GM19238 (cell line): Measurements from ENCODE around the gene COA8.

ENCODE experiments used
- DNase-seq: peaks from one replicate; pipeline ENCODE4 v3.0.0; 2011; ENCODE audit warnings: low spot score; ENCODE audit not compliant: insufficient read length

Gene COA8

DNA sequence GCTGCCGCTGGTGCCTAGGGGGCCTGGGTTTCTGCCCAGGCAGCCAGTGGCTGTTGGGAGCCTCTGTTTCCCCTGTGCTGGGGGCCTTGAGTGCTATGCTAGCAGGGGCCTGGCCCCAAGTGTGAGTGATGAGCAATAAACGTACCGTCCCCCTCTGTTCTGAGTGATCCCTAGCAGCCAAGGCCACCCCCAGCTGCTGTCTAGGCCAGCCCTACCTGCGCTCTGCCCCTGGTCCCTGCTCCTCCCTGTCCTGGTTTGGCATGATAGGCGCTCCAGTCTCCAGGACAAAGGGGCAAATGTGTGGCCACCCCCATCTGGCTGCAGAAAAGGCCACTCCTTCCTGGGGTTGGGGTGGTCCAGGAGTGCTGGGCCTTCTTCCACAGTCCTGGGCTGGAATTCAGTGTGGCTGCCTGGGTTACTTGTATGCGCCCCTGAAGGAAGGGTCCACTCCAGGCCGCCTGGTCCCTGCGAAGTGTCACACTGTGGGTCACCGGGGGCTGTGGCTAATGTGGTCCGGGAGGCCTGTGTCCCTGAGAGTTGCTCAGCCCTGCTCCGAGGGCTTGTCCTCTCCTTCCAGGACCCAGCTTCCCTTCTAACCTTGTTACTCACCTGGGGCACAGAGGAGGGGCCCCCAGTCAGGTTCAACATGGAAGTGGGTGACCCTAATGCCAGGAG, 26.7 kb upstream of the COA8 start:
- DNase-seq, result no peak

DNA sequence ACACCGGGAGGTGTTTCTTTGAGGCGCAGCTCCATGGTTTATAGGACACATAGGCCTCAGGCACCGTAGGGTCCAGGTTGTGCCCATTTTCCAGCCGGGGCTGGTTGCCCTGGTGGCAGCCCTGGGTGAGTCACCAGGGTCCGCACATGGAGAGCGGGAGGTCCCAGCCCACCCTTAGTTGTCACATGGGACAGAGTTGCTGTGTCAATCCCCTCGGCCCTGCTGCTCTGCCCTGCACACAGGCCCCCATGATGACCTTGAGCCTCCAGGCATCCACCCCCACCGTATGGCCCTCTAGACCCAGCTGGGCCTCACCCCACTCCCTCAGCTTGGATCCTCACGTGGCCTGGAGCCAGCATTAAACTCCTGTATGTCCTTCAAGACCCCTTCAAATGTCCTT, 26.1 kb upstream of the COA8 start:
- DNase-seq, result no peak

DNA sequence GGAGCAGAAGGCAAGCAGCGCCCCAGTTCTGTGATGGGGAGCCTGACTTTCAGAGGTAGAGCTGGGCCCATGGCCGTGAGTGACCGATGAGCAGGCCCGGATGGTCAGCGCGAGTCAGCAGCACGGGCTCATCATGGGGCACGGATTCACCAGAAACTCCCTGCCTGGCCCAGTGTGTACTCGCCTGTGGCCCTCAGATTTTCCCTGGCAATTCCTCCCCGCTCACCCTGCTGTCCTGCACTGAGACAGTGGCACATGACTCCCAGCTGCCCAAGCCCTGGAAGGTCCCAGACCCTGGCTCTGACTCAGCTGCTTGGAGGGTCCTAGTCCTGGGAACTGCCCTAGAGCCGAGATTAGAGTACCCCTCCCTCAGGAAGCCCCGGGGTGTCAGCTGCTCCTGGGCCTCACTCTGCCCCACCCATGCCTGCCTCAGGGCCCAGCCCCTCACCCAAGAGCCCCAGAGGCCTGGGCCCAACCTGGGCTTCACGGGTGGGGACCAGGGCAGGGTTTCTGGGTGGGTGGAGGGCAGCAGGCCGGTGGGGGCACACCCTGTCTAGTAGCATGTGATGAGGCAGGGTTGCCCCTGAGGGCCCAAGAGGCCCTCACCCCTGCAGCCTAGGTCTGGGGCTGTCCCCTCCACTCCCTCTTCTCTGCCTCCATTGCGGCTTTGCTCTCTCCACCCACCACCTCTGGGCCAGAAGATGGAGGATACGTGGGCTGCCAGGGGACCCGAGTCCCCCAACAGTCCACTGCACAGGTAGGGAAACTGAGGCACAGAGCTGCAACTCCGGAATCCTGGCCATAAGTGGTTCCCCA, 25.4 kb upstream of the COA8 start:
- no peak for DNase-seq

DNA sequence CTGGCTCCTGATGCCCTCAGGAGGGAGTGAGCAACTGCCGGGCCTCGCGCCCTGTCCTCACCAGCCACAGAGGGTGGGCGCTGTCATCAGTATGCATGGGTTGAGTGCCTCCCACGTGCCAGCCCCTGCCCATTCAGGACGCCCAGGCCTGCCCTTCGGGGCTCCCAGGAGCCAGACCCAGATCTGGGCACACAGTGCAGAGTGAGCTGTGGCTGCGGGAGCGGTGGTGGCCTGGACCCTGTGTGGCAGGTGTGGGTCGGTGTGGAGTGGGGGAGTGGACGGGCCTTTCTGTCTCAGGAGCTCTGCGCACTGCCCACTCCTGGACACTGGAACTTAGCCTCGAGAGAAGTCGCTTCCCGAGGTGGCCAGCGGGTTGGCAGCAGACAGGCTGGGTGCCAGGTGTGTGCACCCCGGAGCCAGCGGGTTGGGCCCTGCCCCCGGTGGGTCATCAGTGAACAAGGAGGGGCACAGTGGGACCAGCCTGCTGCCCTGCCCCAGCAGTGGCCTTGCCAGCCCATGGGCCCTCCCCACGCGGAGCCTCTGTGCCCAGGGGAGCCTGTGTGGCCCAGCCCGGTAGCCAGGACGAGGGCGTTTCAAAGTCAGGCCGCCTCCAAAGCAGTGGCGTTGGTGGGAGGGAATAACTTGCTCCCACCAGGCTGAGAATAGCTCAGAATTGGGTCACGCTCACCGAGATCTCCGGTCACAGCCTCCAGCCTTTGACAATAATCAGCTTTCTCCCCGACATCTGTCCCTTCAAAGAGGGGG, 24.3 kb upstream of the COA8 start:
- no peak for DNase-seq

DNA sequence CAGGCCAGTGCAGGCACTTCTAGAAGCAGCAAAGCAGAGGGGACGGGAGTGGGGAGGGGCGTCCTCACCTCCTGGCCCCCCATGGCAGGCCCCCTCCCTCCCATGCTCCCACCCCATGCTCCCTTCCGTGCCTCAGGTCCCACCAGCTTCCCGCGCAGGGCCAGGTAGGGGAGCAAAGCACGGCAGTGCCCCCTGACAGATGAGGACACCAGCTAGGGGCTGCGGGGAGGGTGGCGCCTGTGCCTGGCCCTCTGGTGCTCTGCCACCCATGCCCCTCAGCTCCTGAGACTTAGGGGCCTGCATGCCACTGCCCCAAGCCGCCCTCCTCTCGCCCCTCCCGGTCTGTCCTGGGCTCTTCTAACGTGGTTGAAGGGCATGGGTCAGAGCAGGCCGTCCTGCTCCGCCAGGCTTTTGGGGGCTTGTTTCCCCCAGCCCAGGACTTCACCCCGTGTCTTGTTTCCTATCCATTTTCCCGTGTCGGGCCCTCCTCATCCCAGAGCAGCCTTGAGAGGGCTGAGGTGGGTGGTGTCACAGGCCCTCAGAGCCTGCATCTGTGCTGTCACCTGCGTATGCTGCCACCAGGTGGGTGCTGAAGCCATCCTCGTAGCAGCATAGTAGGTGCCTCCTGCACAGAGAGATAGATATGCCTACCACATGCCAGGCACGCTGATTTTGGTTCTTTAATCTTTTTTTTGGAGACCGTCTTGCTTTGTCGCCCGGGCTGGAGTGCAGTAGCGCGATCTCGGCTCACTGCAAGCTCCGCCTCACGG, 23.5 kb upstream of the COA8 start:
- DNase-seq, result no peak

DNA sequence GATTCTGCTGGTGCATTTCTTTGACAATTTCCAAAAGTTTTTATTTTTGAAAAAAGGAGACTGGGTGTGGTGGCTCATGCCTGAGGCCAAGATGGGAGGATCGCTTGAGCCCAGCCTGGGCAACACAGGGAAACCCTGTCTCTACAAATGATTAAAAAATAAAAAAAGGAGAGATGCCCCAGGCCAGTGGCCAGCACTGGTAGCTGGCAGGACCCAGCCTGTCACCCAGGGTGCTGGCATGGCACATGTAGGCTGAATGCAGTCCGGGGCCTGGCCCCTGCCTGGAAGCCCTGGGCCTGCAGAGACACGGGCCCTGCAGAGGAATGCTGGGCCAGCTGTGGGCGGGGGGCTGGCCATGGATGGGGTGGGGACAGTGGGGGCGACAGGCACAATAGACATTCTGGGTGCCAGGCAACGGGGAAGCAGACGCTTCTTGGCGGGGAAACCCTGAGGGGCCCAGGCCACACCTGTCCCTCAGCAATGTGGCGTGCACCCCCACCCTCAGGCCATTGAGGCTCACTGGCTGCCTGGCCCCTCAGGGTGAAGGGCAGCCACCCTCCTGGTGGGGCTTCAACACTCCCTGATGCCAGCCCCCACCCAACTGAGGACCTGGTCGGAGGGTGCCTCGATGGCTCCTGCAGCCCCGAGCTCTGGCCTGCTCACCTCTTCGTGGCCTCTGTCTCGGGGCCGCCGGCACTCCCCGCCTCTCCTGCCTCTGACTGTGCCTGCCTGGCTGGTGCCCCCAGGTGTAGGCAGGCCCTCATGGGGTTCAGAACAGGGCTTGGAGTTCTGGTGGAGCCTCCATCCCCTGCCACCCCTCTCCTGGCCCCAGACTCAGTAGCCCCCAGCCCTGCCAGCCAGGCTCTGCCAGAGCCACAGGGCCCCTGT, 21.7 kb upstream of the COA8 start:
- DNase-seq, result no peak

DNA sequence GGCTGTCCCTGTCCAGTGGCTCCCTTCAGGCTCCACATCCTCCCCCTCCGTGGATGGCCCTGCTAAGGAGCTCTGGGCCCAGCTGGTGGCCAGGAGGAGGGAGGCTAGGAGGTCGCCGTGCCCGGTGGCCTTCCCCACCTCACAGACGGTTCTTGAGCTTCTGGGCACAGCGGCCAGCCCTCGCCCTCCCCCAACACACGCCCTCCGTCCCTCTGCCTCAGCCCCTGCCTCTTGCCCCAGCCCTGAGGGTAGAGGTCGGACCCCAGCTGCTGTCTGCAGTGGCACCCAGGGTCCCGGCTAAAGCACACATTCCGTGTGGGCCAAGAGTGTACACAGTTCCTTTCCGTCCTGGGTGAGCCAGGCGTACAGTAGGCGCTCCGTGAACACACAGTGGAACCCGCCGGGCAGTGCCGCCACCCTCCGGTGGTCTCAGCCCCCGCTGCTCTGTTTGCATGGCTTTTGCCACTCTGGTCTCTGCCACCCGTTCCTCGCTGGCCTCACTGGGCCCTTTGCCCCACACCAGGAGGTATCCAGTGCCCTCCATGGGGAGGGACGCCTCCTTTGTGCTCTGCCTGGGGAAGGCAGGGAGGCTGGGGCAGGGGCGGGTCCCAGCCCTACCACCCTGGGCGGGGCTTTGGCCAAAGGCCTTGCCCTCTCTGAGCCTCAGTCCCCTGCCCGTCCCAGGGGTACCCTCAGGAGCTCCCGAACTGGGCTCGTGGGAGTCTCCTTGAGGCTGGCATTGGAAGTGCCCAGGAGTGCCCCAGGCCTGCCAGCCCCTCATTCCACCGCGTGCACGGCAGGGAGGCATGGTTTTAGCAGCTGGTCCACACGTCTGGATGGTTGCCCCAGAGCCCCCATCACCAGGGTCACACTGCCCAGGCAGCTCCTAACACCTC, 20.8 kb upstream of the COA8 start:
- no peak for DNase-seq

DNA sequence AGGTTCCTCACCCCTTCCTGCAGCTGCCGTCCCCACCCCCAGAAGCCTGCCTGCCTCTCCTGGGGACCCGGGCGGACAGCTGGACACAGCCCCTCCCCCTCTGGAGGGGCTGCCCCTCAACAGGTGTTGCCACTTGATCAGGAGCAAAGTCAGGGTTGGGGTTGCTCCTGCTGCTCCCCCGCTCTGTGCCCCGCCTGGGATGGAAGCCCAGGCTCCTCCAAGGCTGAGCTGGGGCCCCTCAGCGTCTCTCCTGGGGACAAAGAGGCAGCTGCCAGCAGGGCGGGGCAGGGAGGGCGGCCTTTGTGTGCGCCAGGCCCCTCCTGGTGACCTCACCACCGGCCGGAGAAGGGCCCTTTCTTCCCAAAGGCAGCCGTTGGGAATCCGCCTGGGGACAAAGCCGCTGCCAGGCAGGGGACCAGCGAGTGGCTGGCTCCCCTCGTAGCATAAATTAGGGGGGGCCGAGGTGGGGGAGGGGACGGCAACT, 20.1 kb upstream of the COA8 start:
- no peak for DNase-seq

DNA sequence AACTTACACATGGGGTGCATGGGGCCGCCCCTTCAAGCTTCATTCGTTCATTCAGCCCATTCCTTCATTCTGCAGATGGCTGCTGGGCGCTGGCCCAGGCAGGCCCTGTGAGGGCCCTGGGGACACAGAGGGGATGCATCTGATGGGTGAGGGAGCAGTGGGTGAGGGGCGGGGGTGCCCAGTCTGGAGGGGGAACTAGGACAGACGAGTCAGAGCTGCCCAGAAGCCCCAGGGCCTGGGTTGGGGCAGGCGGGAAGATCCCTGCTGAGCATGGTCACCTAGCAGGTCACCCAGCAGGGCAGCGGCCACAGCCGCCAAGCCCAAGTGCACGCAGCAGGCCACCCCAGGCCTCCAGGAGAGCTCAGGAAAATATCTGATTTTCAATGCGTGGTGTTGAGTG, 19.6 kb upstream of the COA8 start:
- DNase-seq, result no peak

DNA sequence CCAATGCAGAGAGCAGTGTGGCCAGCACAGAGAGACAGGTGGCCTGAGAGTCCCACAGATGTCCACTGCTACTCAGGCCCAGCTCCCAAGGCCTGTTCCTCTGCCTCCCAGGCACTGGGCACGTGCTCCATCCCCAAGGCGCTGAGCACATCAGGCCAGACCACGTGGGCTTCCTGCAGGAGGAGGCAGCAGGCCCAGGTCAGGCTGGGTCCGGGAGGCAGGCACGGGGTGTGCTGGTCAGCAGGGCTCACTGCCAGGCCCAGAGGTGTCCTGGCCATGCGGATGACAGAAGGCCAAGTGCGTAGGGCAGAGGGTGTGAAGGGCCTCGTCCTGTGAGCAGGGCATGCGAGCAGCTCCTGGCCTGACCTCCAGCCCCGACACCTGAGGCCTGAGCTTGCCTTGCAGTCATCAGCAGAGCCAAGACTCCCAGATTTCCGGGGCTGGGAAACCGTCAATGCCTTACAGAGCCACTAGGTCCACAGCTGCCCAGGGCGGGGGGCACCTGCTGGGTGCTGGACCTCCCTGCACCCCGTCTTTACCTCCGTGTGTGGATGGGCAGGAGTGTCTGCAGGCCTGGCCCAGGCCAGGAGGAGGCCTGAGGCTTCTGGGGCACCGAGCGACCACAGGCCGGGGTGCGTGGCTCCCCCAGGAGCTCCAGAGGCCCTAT, 18.9 kb upstream of the COA8 start:
- no peak for DNase-seq

DNA sequence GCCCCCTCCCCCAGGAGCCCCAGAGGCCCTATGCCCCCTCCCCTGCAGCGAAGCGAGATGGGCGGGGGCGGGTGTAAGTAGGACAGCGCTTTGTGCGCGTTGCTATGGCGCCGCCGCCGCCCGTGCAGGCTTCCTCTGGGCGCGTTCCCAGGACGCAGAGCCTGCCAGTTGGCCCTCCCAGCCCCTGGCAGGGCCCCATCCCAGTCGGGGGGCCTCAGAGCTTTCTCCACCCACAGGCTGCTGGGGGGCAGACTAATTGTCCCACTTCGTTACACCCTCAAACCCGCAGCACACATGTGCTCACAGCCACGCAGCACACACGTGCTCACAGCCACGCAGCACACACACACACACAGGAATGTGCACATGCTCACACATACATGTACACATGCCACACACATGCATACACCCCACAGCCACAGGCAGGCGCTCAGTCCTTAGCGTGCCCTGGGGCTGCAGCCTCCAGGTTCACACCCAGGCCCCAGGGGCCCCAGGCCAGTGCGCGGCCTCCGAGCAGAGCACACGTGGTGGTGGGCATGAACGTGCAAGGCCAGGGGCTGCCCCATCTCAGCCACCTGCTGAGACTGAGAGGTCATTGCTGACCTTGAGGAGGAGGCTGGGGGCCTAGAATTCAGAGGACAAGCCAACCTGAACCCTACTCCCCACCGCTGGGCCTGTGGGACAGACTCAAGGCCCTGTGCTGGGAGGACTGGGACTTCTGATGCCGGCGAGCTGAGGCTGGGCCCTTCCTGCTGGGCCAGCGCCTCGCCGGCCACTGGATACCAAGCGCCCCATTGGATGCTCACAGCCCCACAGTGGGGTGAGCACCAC, 18.2 kb upstream of the COA8 start:
- DNase-seq, result no peak

DNA sequence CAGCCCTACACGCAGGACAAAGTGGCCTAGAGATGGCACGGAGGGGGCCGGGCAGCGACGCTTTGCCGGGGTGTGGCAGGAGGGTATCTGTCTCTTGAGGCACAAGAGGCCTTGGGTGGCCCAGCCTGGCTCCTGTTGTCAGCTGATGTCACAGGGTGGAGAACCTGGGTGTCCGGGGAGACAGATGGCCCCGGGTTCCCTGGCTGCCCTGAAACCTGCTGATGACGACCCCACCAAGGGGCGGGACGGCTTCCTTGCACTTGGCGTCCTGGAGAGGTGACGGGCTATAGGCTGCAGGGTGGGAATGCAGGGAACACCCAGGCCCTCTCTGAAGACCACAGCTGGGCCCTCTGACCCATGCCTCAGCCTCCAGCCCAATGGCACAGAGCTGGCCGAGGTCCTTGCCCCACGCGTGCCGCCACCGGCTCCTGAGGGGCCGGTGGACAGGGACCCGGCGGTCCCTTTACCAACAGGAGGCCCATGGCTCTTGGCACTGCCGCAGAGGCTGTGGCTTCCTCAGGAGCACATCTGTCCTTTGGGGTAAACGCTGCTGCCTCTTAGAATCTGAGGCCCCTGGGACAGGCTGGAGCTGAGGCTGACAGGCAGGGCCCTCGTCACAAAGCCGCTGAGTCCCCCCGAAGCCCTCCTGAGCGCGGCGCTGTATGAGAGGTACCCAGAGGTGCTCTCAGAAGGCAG, 17.4 kb upstream of the COA8 start:
- no peak for DNase-seq

DNA sequence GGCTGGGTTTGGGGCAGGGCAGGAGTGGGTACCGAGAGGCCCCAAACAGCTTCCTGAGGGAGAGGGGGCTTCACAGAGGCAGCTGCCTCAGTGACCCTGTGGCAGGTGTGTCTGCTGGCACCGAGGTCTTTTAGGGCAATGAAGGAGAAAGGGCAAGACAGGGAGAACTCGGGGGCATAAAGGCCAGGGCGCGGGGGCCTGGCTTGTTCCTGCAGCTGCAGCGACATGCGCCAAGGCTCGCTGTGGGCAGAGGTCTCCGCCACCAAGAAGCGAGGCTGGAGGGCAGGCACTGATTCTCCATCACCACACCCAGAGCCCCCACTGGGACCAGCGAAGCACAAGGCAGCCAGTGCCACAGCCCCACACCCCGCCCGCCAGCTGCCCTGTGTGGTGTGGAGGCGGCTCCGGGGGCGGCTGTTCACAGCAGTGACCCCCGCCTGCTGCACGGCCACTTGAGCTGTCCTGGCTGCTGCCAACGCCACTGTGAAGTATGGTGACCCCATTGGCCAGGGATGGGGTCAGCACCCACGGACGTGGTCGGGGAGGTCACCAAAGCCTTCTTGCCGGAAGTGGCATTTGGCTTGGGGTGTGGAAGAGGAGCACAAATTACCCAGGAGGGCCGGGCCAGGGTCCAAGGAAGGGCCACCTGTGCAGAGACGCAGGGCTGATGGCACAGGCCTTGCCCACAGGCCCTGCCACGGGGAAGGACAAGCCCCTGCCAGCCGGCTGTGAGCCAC, 16.7 kb upstream of the COA8 start:
- DNase-seq, result no peak

DNA sequence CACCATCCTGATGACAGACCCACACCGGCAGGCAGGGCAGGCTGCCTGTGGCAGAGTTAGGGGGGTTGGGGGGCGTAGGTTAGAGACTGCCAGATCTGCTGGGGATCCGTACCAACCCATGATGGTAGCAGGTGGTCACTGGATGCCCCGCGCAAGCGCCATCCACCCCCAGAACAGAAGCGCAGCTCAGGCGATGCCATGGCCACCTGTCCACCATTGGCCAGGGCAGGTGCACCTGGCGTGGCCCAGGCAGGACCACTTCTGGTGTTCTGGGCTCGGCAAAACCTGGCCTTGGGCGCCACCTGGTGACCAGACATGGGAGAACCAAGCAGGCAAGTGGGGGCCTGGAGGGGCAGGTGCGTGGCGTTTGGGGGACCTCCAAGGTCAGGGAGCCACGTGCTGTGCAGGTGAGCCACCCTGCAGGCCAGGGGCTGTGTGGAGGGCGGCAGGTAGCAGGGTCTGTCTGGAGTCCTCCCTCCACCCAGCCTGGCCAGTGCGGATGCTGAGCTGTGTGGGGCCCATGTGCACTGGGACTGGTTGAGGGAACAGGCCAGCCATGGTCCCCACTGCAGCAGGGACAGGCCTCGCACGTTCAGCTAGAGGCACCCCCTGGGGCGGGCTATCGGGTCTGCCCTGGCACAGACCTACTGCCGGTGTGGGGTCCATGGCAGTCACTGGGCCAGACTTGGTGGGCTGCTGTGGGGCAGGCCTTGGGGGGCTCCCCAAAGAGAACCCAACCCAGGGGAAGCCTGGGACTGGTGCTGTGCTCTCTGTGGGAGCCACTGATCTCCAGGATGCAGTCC, 15.9 kb upstream of the COA8 start:
- peak; percentile 92 for DNase-seq

DNA sequence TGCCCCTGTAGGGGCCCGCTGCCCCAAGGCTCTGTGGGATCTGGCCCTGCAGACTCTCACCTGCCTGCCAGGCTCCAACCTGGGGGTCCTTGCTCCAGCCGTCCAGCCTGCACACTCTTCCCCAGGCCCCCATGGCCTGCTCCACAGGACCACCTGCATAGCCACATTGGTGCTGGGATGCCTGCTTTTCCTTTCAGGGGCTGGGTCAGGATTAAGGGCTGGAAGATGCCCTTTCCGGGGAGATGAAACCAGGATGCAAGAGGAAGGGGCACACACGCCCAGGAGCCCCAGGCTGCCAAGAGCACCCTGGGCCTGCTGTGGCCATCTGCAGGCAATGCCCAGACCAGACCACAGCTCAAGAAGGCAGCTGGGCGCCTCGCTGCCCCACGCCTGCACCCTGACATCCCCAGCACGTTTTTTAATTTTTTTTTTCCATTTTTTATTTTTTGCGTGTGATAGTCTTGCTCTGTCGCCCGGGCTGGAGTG, 15.3 kb upstream of the COA8 start:
- no peak for DNase-seq
